ENCODE data around the gene PSME3. TPM values are rescaled to one million over a fixed set of nuclear protein-coding genes. Genes with fewer than 3 reads are reported as not detected.

PSME3 gene
- total and polyA plus RNA-seq, 2 of the 13 experiments (the other 11 are each of a cell fraction or from before 2014, with no cell fraction given) = 66.3 to 135 TPM

DNA sequence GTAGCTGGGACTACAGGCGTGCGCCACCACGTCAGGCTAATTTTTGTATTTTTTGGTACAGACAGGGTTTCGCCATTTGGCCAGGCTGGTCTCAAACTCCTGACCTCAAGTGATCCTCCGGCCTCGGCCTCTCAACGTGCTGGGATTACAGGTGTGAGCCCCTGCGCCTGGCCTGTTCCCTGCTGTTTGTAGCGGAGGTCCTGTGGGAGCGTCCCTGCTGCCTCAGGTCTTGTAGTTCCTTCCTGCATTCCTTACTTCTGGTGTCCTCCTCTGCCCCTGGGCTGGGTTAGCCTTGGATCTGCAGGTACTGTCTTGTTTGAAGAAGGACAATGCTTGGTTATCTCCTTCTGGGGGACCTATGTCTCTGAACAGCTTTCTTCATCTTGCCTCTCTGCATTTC lies 43.8 kb downstream of the PSME3 start (continued):
- TF ChIP-seq ZBED4 (CRISPR knock-in tag; IDR thresholded peaks at IDR 0.05; ENCODE audit: borderline replicate concordance) (no peak), SPEN (CRISPR knock-in tag; IDR thresholded peaks at IDR 0.05; ENCODE audit: low read depth) (peak; percentile 16; the same call in 1 of the 2 replicates), BORCS8-MEF2B (CRISPR knock-in tag; IDR thresholded peaks at IDR 0.05) (0 out of 2 replicates have a peak, but pooled peaks have one; percentile 40)

DNA sequence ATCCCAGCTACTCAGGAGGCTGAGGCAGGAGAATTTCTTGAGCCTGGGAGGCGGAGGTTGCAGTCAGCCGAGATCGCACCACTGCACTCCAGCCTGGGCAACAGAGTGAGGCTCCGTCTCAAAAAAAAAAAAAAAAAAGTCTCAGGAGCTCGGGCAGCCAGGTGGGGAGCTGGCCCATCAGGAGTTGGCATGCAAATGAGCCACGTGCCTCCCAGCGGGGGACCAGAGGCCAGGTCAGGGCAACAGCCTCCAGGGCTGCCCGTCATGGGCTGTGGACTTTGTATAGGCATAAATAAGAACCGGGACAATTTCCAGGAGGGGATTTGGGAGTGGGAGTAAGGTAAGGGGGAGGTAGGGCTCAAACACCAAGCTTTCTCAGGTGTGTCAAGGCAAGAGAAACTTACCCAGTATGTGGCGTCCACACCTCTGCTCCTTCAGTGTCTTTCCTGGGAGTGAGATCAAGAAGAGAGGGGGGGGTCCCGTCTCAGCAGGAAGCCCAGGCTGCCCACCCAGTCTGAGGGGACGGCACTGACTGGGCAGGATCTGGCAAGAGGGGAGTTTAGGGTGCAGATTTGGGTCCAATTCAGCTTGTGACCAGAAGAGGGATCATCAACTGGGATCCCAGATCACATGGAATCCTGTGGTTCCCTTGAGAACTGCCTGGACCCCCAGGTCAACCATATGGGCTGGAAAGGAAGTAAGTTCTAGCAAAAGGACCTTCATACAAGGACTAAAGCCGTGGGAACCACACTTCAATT lies 45.1 kb downstream of the PSME3 start:
- H3K27ac ChIP-seq (ENCODE audit: extremely low read length, insufficient read depth, low read length) = no peak overlapping the region
- ChIA-PET CTCF (ENCODE audit: low intra/inter-chr PET ratio, low total read pairs) (interaction anchor here (0.7 to 1.9 kb wide), 2 partner anchors 51 to 59 kb away, joined by 3 to 6 read pairs; no protein-coding TSS in a partner anchor), POLR2A (interaction anchor here (0.7 to 2.9 kb wide), 11 partner anchors 8 to 120 kb away, joined by 3 to 18 read pairs (median 4); partner anchors contain the start of genes BECN1 and RPL27)
- peak; percentile 78 for ATAC-seq
- peak; percentile 59 for DNase-seq (ENCODE audit: low spot score)
- peaks cover 69% of the 10 kb centered on the region for H3K4me1 ChIP-seq (ENCODE audit: insufficient read depth, low read length)
- H3K4me2 ChIP-seq (ENCODE audit: low read depth, low read length) = peak overlapping the region; percentile 72
- peak overlapping the region in 1 of 3 experiments; percentile 31; a peak in 2 of 6 replicates for H3K4me3 ChIP-seq (replicated peaks in 1 of 3; ENCODE audit: insufficient read depth in 1 of 3, low read depth in 2 of 3, low read length in 3 of 3)
- H3K79me2 ChIP-seq (ENCODE audit: insufficient read depth, low read length) = no peaks in the 10 kb centered on the region
- H3K27me3 ChIP-seq (ENCODE audit: control insufficient read depth in 1 of 2, insufficient read depth in 2 of 2, low read length in 2 of 2) = no peaks in the 10 kb centered on the region
- H2AFZ ChIP-seq (ENCODE audit: low read length) = no peak overlapping the region
- no peaks in the 10 kb centered on the region for H4K20me1 ChIP-seq (ENCODE audit: insufficient read depth, low read length)
- H3K9ac ChIP-seq (ENCODE audit: insufficient read depth, low read depth, low read length) = 0 out of 2 replicates have a peak overlapping the region, but pooled peaks have one; percentile 1
- no peaks in the 10 kb centered on the region for H3K9me3 ChIP-seq (ENCODE audit: low read length)
- BruUV-seq (replicated peaks) = no TSS peak
- in situ Hi-C loops (cut with HindIII; ENCODE audit: extremely low pct_ligation_motif_present, low pct_unique_long_range_greater_than_20kb) (no loop called here), intact Hi-C loops (cut with micrococcal nuclease; ENCODE audit: unreplicated experiment) (loop anchor here (1.0 kb wide), 1 partner anchor 51 kb away; no protein-coding TSS in a partner anchor)
- H3K36me3 ChIP-seq (replicated peaks in 1 of 2; ENCODE audit: control insufficient read depth in 1 of 2, insufficient read depth in 2 of 2, low read length in 2 of 2) = no peaks in the 10 kb centered on the region
- no peak for FAIRE-seq
- WGBS (ENCODE audit: low lambda C conversion rate) = 12% methylated on average over 13 of the region's 13 CpGs
- TF ChIP-seq FOXK2 (IDR thresholded peaks at IDR 0.05) (no peak), ZNF484 (CRISPR knock-in tag; IDR thresholded peaks at IDR 0.05; ENCODE audit: borderline replicate concordance, low read depth) (no peak), ZNF350 (CRISPR knock-in tag; IDR thresholded peaks at IDR 0.05; ENCODE audit: borderline replicate concordance, low read depth) (peak; percentile 83), SMAD3 (CRISPR knock-in tag; IDR thresholded peaks at IDR 0.05) (no peak), MEF2D (CRISPR knock-in tag; IDR thresholded peaks at IDR 0.05) (peak; percentile 50; the same call in 1 of the 2 replicates), TARDBP (CRISPR knock-in tag; IDR thresholded peaks at IDR 0.05) (no peak; the same call in 1 of the 2 replicates), SYNCRIP (IDR thresholded peaks at IDR 0.05; ENCODE audit: insufficient read depth, low read depth, low read length) (no peak), ZNF563 (CRISPR knock-in tag; IDR thresholded peaks at IDR 0.05) (no peak; the same call in 1 of the 2 replicates), HDAC6 (IDR thresholded peaks at IDR 0.05; ENCODE audit: low read depth, low read length) (no peak), ZNF891 (CRISPR knock-in tag; IDR thresholded peaks at IDR 0.05) (0 out of 2 replicates have a peak, but pooled peaks have one; percentile 40), HDAC2 (CRISPR knock-in tag; IDR thresholded peaks at IDR 0.05) (peak; percentile 47; the same call in 1 of the 2 replicates), MED8 (CRISPR knock-in tag; IDR thresholded peaks at IDR 0.05; ENCODE audit: insufficient replicate concordance) (peak; percentile 21), ISL2 (CRISPR knock-in tag; IDR thresholded peaks at IDR 0.05) (no peak), ZNF790 (CRISPR knock-in tag; IDR thresholded peaks at IDR 0.05; ENCODE audit: borderline replicate concordance) (no peak)
- TF ChIP-seq, protein P1, sequence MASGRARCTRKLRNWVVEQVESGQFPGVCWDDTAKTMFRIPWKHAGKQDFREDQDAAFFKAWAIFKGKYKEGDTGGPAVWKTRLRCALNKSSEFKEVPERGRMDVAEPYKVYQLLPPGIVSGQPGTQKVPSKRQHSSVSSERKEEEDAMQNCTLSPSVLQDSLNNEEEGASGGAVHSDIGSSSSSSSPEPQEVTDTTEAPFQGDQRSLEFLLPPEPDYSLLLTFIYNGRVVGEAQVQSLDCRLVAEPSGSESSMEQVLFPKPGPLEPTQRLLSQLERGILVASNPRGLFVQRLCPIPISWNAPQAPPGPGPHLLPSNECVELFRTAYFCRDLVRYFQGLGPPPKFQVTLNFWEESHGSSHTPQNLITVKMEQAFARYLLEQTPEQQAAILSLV (CRISPR knock-in tag; IDR thresholded peaks at IDR 0.05; ENCODE audit: borderline replicate concordance) = no peak

All from HepG2 (cell line).